HS-27A (cell line): ENCODE measurements around the gene DAND5.

Experiments
- DNase-seq: peaks from one replicate; pipeline ENCODE4 v3.0.0-alpha.2; 2012; ENCODE audit warnings: low read depth, missing footprints

DAND5 gene, protein sequence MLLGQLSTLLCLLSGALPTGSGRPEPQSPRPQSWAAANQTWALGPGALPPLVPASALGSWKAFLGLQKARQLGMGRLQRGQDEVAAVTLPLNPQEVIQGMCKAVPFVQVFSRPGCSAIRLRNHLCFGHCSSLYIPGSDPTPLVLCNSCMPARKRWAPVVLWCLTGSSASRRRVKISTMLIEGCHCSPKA

GRCh38 chr19:12969292-12969988, at the start of gene DAND5:
TSS of gene DAND5 (plus strand) at chr19:12969576. CDS start at chr19:12969661, 85 bp downstream.
- DNase-seq = no peak

DNA sequence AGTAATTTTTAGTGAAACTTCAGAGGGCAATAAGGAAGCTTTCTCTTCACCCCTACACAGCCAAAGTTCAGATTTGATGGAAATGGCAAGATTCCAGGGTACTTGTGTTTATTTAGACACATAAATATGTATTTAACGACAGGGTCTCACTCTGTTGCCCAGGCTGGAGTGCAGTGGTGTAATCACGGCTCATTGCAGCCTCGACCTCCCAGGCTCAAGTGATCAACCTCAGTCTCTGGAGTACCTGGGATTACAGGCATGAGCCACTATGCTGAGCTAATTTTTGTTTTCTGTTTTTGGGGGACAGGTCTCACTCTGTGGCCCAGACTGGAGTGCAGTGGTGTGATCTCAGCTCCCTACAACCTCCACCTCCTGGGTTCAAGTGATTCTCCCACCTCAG, 48.3 kb upstream of the DAND5 start:
- no peak for DNase-seq

- DNase-seq = no peak
Measured at GRCh38 chr19:12922959-12923358, 46.4 kb upstream of the DAND5 start.

GRCh38 chr19:12924621-12925310, 44.6 kb upstream of the DAND5 start:
- no peak for DNase-seq

GRCh38 chr19:12930002-12930645, 39.3 kb upstream of the DAND5 start:
- no peak for DNase-seq

GRCh38 chr19:12932392-12933286, 36.7 kb upstream of the DAND5 start:
- no peak for DNase-seq

DNA sequence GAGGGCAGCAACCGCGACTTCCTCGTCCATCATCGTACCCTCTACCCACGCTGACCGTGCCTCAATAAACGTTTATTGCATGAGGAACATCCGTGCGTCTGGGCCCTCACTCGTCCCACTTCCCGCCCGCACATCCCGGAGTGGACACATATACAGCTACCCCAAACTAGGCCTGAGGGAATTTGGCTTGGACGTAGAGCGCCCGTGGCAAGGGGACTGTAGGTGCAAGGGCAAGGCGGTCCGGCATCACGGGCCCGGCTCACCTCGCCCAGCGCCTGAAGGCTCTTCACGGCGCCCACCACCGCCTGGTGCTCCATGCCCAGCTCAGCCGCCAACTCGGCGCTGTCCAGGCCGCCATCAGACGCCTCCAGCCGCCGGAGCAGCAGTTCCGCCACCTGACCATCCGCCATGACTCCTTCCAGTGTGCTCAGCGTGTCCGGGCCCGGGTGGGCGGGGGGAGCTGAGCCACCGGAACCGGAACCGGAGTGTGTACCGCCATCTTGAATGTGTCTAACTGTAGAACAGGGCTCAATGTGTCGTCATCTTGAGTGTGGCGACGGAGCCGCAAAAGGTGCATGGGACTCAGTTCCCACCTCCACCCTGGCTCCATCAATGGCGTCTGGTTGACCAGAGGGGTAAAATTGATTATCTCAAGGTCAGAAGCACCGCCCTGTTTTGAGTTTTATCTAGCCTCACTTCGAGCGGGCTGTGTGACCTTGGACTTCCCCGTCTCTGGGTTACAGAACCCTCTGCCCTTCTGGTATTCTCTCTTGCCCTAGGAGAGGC, 35.9 kb upstream of the DAND5 start, which contains the start of gene FARSA:
Gene FARSA, minus strand, starts transcription at position 425 of the 786 bp plus-strand sequence. Its CDS starts 15 bp downstream, at position 410.
- DNase-seq = no peak

DNA sequence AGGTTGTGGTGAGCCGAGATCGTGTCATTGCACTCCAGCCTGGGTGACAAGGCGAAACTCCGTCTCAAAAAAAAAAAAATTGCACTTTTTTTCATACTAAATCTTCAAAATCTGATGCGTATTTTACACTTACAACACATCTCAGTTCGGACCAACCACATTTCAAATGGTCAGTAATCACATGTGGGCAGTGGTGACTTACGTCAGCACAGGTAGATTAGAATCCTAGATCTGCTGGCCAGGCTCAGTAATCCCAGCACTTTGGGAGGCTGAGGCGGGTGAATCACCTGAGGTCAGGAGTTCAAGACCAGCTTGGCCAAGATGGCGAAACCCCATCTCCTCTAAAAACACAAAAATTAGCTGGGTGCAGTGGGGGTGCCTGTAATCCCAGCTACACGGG, 34.3 kb upstream of the DAND5 start:
- DNase-seq = no peak

- no peak for DNase-seq
Measured at GRCh38 chr19:12936582-12936981, 32.8 kb upstream of the DAND5 start.

GRCh38 chr19:12937093-12937926, 32.1 kb upstream of the DAND5 start:
- DNase-seq = no peak

DNA sequence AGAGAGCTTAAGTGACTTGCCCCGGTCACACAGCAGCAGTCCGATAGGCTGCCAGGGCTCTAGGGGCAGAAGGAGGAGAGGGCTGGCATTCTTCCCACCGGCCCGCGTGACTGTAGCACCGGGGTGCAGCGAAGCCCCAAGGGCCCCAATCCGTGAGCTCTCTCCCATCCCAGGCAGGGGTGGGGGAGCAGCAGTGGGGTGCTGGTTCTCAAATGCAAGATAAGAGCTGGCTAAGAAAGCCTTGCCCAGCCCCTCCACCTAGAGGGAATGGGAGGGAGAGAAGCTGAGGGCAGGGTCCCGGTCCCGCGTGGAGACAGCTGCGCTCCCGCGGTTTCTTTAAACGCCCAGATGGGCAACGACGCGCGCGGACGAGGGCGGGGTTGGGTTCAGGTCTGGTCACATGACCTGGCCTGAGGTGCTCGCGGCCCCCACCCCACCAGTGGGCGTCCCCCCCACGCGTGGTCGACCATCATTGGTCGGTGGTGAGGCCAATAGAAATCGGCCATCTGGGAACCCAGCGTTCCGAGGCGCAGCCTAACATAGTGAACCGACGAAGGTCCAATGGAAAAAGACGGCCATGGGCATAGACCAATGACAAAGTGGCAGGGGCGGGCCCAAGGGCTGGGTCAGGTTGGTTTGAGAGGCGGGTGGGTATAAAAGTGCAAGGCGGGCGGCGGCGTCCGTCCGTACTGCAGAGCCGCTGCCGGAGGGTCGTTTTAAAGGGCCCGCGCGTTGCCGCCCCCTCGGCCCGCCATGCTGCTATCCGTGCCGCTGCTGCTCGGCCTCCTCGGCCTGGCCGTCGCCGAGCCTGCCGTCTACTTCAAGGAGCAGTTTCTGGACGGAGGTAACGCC, 31.2 kb upstream of the DAND5 start, which contains the start of gene CALR:
Gene CALR, plus strand, starts transcription at position 683 of the 852 bp plus-strand sequence. Its CDS starts 71 bp downstream, at position 754.
- DNase-seq = peak; percentile 98

DNA sequence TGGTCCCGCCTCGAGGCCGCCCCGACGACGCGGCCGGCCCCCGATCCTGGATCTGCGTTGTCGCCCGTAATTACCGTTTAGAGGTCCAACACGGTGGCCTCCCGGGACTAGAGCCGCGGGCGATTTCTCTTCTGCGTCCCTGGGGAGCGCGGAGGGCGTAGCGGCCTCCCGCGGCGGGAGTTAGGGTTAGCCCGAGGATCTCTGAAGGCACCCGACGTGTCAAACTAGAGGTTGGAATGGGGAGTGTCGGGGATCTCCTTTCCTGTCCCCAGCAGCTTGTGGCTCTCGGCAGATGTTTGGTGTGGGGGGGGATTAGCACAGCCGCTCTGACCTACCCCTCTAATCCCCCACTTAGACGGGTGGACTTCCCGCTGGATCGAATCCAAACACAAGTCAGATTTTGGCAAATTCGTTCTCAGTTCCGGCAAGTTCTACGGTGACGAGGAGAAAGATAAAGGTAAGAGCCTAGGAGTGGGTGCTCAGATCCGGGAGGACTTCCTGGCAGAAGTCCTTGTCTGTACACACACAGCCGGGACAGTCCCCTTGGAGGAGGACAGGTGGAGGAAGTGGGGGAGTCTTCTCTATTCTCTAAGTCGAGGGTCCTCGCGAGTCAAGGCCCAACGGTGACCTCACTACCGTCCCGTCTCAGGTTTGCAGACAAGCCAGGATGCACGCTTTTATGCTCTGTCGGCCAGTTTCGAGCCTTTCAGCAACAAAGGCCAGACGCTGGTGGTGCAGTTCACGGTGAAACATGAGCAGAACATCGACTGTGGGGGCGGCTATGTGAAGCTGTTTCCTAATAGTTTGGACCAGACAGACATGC, 30.4 kb upstream of the DAND5 start:
- no peak for DNase-seq

- no peak for DNase-seq
Measured at GRCh38 chr19:12939975-12940423, 29.4 kb upstream of the DAND5 start.

GRCh38 chr19:12940897-12941296, 28.5 kb upstream of the DAND5 start:
- DNase-seq = no peak

GRCh38 chr19:12943437-12944044, 25.8 kb upstream of the DAND5 start:
- DNase-seq = no peak

GRCh38 chr19:12944104-12944674, 25.2 kb upstream of the DAND5 start:
- DNase-seq = no peak
